Astrocyte (in vitro differentiated cells and primary cell): Measurements from ENCODE around the gene JAKMIP1. TPM values are rescaled to one million over a fixed set of nuclear protein-coding genes. Genes with fewer than 3 reads are reported as not detected.

Source experiments
- DNase-seq: peaks from one replicate; pipeline ENCODE4 v3.0.0-alpha.2; 2010; ENCODE audit warnings: low read depth
- FAIRE-seq: peaks from 2 replicates; lab custom pipeline; 2011; peaks lifted over from hg19 to GRCh38; lab: Jason Lieb, UNC
- H2AFZ ChIP-seq: 2 replicates; pipeline ENCODE4 v1.6.0; 2012; ENCODE audit warnings: low read depth, low read length, inconsistent platforms
- H3K27ac ChIP-seq: 2 replicates; pipeline ENCODE4 v1.5.1; 2011; ENCODE audit warnings: low read depth, low read length, inconsistent platforms
- H3K27me3 ChIP-seq: 2 replicates; pipeline ENCODE4 v1.6.0; 2011; ENCODE audit warnings: low read length, inconsistent platforms; ENCODE audit not compliant: insufficient read depth
- H3K36me3 ChIP-seq: 2 replicates; pipeline ENCODE4 v1.5.1; 2011; ENCODE audit warnings: low read length, inconsistent platforms; ENCODE audit not compliant: insufficient read depth
- H3K4me1 ChIP-seq: 2 replicates; pipeline ENCODE4 v1.5.1; 2011; ENCODE audit warnings: low read length, inconsistent platforms; ENCODE audit not compliant: insufficient read depth
- H3K4me2 ChIP-seq: 2 replicates; pipeline ENCODE4 v1.6.0; 2012; ENCODE audit warnings: low read length, inconsistent platforms
- H3K4me3 ChIP-seq: 2 replicates; pipeline ENCODE4 v1.5.1; 2011; ENCODE audit warnings: low read depth, mild to moderate bottlenecking, low read length, inconsistent platforms; ENCODE audit not compliant: insufficient read depth
- H3K79me2 ChIP-seq: 2 replicates; pipeline ENCODE4 v1.6.0; 2012; ENCODE audit warnings: mild to moderate bottlenecking, low read length, inconsistent platforms; ENCODE audit not compliant: insufficient read depth
- H3K9ac ChIP-seq: 2 replicates; pipeline ENCODE4 v1.6.0; 2012; ENCODE audit warnings: mild to moderate bottlenecking, low read length, inconsistent platforms
- H3K9me3 ChIP-seq: 2 replicates; pipeline ENCODE4 v1.5.1; 2012; ENCODE audit warnings: low read depth, mild to moderate bottlenecking, low read length, inconsistent platforms; ENCODE audit not compliant: insufficient read depth
- H4K20me1 ChIP-seq: 2 replicates; pipeline ENCODE4 v1.6.0; 2012; ENCODE audit warnings: low read length, inconsistent platforms; ENCODE audit not compliant: insufficient read depth
- H3K27ac Mint-ChIP-seq: one replicate; pipeline ENCODE4 v1.8.0; 2021; ENCODE audit warnings: mild to moderate bottlenecking, mixed read lengths; ENCODE audit not compliant: unreplicated experiment
- H3K27me3 Mint-ChIP-seq: one replicate; pipeline ENCODE4 v1.8.0; 2021; ENCODE audit warnings: low read depth, mixed read lengths; ENCODE audit not compliant: unreplicated experiment
- H3K36me3 Mint-ChIP-seq: one replicate; pipeline ENCODE4 v1.8.0; 2021; ENCODE audit warnings: low read depth, mixed read lengths; ENCODE audit not compliant: unreplicated experiment
- H3K4me1 Mint-ChIP-seq: one replicate; pipeline ENCODE4 v1.8.0; 2021; ENCODE audit warnings: low read depth, mixed read lengths; ENCODE audit not compliant: unreplicated experiment
- H3K4me3 Mint-ChIP-seq: one replicate; pipeline ENCODE4 v1.8.0; 2021; ENCODE audit warnings: mild to moderate bottlenecking, moderate library complexity, mixed read lengths; ENCODE audit not compliant: unreplicated experiment
- H3K9me3 Mint-ChIP-seq: one replicate; pipeline ENCODE4 v1.8.0; 2021; ENCODE audit warnings: mild to moderate bottlenecking, mixed read lengths; ENCODE audit not compliant: unreplicated experiment
- CTCF ChIP-seq: IDR thresholded peaks from 2 replicates; pipeline ENCODE4 v1.5.1; 2011; ENCODE audit warnings: low read depth, mild to moderate bottlenecking, inconsistent platforms, low read length, moderate library complexity; ENCODE audit not compliant: insufficient read depth
- EZH2 ChIP-seq: IDR thresholded peaks from 2 replicates; pipeline ENCODE4 v1.6.1; 2012; ENCODE audit warnings: mild to moderate bottlenecking, low read length, inconsistent platforms; ENCODE audit not compliant: insufficient read depth
- total RNA-seq: library from RNA; stranded (reverse); gene quantifications from 2 replicates; pipeline ENCODE4 v1.2.1, GENCODE V29; 2021

JAKMIP1 gene
- total RNA-seq, 1 donor from 2014 or later = 0.50 TPM

DNA sequence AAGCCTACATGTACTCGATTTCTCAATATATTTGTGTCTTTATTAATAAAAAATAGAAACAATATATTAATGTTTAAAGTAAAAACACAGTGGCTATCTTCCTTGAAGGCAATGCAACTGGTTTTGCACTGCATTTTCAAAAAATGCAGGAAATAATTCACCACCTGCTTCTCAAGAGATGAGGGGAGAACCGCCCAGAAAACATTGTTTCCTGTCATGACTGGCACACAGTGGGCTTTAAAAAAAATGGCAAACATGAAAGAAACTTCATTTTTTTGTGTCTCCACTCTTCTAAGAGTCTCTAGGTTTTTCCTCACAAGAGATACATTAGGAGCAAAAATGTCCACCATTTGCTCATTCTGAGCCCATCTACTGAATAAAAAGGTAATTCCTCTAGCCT lies 131.4 kb downstream of the JAKMIP1 start:
- H2AFZ ChIP-seq = no peak overlapping the region
- FAIRE-seq = no peak
- H3K4me1 ChIP-seq = no peaks in the 10 kb centered on the region
- no peaks in the 10 kb centered on the region for H4K20me1 ChIP-seq
- Mint-ChIP-seq H3K36me3 (no peaks in the 10 kb centered on the region), H3K4me3 (no peak overlapping the region), H3K9me3 (peaks cover 2% of the 10 kb centered on the region), H3K27ac (no peak overlapping the region), H3K27me3 (peaks cover 60% of the 10 kb centered on the region), H3K4me1 (peaks cover 4% of the 10 kb centered on the region)
- H3K27me3 ChIP-seq = no peaks in the 10 kb centered on the region
- no peak overlapping the region for H3K27ac ChIP-seq
- DNase-seq = no peak
- no peaks in the 10 kb centered on the region for H3K79me2 ChIP-seq
- TF ChIP-seq EZH2 (no peak), CTCF (no peak)
- no peak overlapping the region for H3K4me2 ChIP-seq
- H3K9me3 ChIP-seq = no peaks in the 10 kb centered on the region
- H3K9ac ChIP-seq = no peak overlapping the region
- H3K36me3 ChIP-seq = no peaks in the 10 kb centered on the region
- H3K4me3 ChIP-seq = no peak overlapping the region

GRCh38 chr4:6065934-6066590 lies 134.3 kb downstream of the JAKMIP1 start:
- no peaks in the 10 kb centered on the region for H3K79me2 ChIP-seq
- peaks cover 1% of the 10 kb centered on the region for H3K4me1 Mint-ChIP-seq
- peaks cover 4% of the 10 kb centered on the region for H3K9me3 Mint-ChIP-seq
- H4K20me1 ChIP-seq = no peaks in the 10 kb centered on the region
- H3K27me3 Mint-ChIP-seq = peaks cover 58% of the 10 kb centered on the region
- no peak for TF ChIP-seq CTCF
- no peak for TF ChIP-seq EZH2
- H3K27me3 ChIP-seq = no peaks in the 10 kb centered on the region
- H2AFZ ChIP-seq = no peak overlapping the region
- H3K4me2 ChIP-seq = no peak overlapping the region
- H3K27ac ChIP-seq = no peak overlapping the region
- peaks cover 2% of the 10 kb centered on the region for H3K9me3 ChIP-seq
- H3K36me3 Mint-ChIP-seq = peaks cover 6% of the 10 kb centered on the region
- FAIRE-seq (no peak), DNase-seq (no peak)
- H3K4me3 Mint-ChIP-seq = no peak overlapping the region
- no peak overlapping the region for H3K27ac Mint-ChIP-seq
- H3K36me3 ChIP-seq = no peaks in the 10 kb centered on the region
- no peaks in the 10 kb centered on the region for H3K4me1 ChIP-seq
- H3K9ac ChIP-seq = no peak overlapping the region
- H3K4me3 ChIP-seq = no peak overlapping the region

DNA sequence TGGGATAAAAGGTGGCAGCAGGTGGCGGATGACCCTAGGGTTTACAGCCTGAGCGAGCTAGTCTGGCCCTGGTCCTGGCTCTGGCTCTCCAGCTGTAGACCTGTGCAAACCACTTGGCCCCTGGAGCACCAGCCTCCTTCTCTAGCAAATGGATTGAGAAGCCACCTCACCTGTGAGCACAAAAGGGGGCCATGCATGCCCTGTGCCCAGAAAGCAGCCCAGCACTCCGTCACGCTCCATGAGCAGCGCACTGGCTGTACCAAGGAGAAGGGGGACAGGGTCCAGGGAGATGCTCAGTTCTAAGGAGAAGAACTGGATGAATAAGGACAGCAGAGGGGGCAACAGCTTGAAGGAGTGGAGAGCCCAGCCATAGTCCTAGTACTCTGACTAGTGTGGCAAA lies 135.2 kb downstream of the JAKMIP1 start:
- Histone ChIP-seq H3K36me3 (no peaks in the 10 kb centered on the region), H3K27me3 (no peaks in the 10 kb centered on the region), H3K4me2 (no peak overlapping the region), H4K20me1 (no peaks in the 10 kb centered on the region), H2AFZ (no peak overlapping the region), H3K4me1 (no peaks in the 10 kb centered on the region), H3K4me3 (no peak overlapping the region), H3K27ac (no peak overlapping the region), H3K79me2 (no peaks in the 10 kb centered on the region), H3K9ac (no peak overlapping the region), H3K9me3 (peaks cover 6% of the 10 kb centered on the region)
- no peak for DNase-seq
- Mint-ChIP-seq H3K36me3 (peaks cover 6% of the 10 kb centered on the region), H3K9me3 (peaks cover 12% of the 10 kb centered on the region), H3K4me3 (no peak overlapping the region), H3K4me1 (peaks cover 1% of the 10 kb centered on the region), H3K27me3 (peaks cover 52% of the 10 kb centered on the region), H3K27ac (no peak overlapping the region)
- FAIRE-seq = no peak
- TF ChIP-seq CTCF = no peak
- TF ChIP-seq EZH2 = no peak
